Left kidney (tissue), 2 donors: Measurements from ENCODE around the gene SUGCT. TPM values are rescaled to one million over a fixed set of nuclear protein-coding genes. Genes with fewer than 3 reads are reported as not detected.

Experiments
- DNase-seq: peaks from one replicate; pipeline ENCODE4 v3.0.0-alpha.2; 2013
- polyA plus RNA-seq: library from polyadenylated mRNA; unstranded; fragments of 120-200 nt; gene quantifications from one replicate; pipeline ENCODE4 v1.2.1, GENCODE V29; 2013; ENCODE audit not compliant: insufficient read length

SUGCT gene
- polyA plus RNA-seq, 1 donor = 14.0 TPM

DNA sequence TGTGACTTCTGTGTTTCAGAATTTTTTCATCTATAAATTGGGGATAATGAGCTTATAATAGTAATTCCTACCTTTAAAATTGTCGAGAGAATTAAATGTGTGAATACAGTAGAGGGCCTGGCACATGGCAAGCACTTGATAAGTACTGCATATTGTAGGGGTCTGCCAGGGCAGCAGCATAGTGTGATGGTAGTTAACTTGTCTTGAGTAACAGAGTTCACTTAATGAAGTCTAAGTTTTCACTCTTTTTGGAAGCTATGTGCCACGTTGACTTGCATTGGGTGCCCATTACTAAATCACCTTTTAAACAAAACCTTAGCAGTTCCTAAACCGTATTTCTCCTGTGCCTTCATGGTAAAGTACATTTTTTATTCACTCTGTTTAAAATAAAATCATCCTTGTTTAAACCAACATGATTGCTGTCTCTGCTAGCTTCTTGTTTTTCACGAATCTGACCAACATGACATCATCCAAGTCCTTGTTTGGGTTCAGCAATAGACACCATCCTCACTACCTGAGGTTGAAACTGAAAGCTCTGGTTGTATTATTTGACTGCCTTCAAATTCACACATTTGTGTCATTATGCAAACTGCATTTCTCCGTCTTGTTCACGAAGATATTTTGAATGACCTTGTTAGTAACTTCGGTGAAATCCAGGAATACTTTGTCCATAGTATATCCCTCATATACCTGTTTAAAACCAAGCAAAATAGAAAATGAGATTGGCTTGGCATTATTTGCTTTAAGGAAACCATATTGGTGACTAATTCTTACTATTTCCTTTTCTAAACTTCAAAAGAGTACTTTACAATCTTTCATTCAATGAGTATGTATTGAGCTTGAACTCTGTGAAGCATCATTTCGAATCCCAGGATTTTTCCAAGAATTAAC, 340.2 kb downstream of the SUGCT start:
- DNase-seq = no peak

DNA sequence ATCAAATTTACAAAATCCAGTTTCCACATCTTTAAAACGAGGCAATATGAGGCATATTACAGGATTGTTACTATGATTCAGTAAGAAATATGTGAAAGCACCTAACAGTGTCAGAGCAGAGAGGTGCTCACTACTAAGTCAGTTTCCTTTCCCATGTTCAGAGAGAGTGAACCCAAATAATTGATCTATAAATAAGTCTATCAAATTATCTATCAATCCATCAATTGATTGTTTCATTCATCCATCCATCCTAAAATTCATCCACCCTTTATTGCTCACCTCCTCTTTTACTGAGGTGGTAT, 340.8 kb downstream of the SUGCT start:
- DNase-seq = no peak

DNA sequence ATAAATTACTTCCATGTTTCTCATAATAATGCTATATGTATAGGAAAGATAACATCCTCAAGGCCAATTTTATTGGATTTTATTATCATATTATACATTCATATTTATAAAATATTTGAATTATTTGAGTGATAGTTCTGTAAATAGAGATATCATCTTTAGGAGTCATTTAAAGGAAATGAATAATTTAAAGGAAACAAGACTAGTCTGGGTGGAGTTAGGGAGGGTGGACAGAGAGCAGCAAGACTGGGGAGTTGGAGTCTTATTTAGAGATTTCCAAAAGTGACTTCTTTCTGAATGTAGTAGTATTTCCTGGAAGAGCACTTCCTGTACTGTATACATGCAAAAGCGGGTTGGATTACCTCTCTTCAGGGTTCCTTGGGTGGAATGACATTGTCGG, 342.3 kb downstream of the SUGCT start:
- DNase-seq = no peak

DNA sequence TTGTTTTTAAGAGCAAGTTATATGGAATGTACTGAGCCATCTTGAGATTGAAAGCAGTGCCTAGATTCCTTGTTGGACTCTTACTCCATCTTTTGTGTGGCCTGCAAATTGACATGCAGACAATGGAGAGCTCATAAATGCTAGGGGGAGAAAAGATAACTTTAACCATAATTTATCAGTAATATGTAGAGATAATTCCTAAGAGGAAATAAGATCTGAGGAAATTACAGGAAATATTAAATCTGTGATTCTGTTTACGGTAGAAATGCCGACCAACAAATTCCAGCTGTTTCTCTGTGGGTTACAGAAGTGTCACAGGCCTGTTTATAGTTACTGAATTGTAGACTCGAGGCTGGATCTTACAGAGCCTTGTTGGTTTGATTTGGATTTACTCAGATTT, 348.0 kb downstream of the SUGCT start:
- no peak for DNase-seq

DNA sequence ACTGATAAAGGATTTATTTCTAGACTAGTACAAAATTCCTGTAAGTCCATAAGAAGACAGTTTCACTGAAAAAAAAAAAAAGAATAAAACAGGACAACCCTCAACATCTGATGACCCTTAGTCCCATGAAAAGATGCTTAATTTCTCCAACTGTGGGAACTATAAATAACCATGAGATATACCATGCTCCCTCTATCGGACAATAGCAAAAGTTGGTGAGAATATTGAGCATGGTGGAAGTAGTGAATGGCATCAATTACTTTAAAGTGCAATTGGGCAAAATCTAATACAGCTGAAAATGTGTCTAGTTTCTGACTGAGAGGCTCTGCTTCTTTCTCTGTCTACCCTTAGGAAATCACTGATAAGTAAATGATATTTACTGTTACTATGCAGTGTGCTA, 348.8 kb downstream of the SUGCT start:
- DNase-seq = no peak

DNA sequence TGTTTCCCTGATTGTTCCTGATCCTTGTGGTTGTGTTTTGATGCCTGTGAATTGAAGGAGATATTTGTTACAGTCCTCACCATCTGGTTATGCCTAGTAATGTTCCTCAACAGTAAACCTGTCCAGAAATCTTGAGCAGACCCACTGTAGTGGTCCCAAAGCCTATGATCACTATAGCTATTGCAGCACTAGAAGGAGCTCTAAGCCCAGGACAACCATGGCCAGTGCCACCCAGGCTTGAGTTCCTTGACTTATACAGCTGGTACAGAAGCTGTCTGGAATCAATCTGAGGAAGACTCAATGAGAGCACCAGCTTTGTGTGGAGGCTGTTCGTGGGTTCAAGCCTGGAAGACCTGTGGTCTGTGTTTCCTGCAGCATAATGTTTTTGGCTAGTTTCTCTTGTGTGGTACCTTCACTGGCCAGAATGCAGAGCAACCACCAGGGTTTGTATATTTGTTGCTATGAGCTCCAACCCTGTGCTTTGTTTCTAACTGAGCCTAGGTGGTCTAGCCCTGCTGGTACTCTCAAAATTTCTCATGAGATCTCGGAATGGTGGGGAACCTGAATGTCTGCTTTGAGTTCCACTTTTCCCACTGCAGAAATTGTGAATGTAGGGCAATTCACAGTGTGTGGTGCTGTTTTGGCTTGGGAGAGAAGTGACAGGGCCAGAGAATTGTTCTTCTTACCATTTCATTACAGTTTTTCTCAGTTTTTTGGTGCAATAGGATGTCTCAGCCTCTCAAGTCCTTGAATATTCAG, 355.2 kb downstream of the SUGCT start:
- no peak for DNase-seq

DNA sequence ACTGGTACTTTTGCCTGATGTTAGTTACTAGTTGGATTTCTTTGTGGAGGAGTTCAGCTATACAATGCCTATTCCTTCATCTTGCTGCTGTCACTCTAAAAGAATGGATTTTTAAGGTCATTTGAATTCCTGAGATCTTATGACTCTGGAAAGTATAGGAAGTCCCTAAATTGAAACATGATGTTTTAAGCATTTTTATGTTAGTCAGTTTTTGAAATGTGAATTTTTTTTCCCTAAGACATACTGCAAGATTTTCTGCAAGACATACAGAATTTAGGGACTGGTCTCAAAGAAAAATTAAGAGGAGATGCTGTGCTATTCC, 355.8 kb downstream of the SUGCT start:
- no peak for DNase-seq

DNA sequence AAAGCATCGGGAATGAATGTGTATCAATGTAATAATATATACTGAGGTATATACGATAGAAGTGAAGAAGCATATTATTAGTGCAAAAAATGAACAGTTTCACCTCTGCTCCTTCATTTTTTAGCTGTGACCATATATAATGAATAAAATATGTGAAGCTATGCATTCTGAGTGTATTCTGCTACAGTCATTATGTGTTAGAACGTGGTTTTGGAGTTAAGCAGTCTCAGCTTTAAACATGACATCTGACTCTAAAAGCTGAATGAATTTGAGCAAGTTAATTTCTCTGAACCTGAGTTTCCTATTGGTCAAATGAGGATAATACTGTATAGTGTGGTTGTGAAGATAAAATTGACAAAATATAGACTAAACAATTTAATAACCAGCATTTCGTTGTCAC, 358.1 kb downstream of the SUGCT start:
- DNase-seq = no peak

DNA sequence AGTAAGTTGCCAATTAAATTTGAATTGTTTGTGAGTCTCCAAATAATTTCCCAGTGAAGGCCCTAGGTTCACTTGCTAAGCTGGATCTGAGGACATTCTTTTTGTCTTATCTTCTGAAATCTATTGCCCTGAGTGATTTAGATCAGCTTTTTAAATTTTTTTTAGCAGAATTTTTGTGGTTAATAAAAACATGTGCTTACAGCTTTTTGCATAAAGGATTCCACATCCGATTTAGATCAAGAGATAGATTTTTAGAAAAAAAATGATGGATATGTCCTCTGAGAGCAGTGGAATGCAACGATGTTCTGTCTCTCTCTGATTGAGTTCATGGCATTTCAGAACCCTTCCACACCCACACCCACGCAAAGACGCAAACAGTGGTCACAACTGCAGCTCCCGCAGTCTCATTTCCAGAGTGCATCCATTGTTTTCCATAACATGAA, 358.8 kb downstream of the SUGCT start:
- DNase-seq = no peak

DNA sequence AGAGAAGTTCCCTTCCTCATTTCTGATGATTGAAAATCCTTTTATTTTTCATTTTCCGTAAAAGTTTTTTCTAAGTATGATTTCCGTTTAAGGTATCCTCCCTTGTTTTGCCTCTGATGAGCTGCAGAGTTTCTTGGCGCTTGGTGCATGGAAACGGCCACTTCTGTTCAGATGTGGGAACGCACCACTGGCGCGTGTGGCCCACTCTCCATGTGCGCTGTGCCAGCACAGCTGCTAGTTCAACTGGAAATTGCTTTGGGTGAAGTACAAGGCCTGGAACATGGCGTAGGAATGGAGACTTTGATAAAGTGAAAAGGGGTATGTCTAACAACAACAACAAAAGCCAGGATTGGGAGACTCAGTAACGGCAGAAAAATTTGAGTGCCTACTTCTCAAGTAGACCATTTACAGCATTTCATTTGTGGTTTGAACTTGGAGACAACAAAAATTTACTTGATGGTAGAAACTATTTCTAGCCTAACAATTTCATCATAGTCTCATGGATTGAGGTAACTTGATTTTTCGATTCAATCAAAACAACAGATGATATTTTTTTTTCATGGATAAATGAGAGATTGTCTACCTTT, 364.2 kb downstream of the SUGCT start:
- no peak for DNase-seq

DNA sequence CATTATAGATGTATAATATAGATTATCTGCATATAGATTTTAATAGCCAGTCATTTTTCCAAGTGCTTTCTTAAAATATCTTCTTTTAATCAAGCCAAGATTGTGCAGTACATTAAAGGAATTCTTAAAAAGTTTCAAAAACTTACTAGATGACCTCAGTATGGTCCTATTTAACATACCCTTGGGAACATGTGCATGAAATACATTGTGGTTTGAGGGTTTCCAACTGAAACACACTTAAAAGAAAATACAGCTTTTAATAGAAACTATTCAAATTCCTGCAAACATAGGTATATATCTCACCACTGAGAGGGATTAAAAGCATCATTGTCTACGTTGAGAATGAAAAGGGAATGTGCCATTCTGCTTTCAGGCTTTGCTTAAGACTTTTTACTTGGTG, 364.9 kb downstream of the SUGCT start:
- DNase-seq = no peak

DNA sequence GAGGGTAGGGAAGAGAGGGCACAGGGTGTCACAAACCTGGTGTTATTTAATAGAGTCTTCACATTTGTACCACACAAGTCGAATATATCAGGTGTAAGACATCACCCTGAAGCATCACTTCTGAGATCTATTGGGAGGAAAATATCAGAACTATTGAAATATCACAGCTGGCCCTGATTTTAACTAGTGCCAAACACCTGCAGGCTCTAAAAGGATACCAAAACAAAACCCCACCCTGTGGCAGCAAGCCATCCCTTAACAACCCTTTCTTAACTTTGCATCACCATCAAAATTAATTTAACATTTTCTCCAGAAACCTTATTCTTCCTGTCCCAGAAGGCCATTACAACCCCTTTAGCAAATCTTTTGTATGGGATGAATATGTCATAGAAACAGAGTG, 365.4 kb downstream of the SUGCT start:
- DNase-seq = no peak

DNA sequence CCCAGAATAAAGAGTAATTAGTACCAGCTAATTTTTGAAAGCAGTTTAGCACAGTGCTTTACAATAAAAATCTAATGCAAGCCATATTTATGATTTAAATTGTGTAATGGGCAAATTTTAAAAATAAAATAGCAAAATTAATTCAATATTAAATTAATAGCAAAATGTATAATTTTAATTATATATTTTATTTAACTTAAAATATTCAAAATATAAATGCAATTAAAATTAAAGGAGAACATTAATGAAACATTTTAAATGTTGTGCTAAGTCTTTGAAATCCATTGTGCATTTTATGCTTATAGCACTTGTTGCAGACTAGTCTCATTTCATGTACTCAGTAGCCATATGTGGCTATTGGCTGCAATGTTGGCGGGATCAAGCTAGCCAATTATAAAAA, 367.6 kb downstream of the SUGCT start:
- no peak for DNase-seq

DNA sequence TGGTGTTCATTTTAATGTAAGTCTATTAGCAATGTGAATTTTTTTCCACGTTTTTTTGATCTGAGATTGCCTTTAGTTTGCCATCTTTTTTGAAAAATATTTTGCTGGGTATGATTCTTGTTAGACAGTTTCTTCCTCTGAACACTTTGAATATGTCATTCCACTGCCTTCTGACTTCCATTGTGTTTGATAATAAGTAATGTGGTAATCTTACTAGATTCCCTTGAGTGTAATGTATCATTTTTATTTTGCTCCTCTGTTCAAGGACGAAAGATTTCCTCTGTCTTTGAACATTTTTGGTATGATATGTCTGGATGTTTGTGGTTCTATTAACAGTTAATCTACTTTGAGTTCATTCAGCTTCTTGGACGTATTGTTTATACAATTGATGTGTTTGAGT, 371.4 kb downstream of the SUGCT start:
- no peak for DNase-seq

DNA sequence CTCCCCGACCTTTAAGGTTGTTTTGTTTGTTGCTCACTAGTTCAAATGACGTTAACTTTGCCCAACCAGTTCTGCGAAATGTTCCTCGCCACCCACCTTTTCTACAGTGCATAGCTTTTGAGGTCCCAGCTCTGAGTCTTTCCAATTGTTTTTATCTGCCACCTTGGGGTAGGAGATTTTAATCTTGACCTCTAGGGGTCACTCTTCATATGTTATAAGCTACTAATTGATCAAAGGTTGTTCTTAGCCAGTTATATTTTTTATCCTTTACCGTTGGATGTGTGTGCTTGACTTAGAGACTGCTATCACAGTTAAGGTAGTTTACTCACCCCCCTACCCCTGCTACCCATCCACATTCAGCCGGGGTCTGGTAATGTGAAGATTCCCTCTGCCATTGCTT, 372.4 kb downstream of the SUGCT start:
- DNase-seq = no peak

DNA sequence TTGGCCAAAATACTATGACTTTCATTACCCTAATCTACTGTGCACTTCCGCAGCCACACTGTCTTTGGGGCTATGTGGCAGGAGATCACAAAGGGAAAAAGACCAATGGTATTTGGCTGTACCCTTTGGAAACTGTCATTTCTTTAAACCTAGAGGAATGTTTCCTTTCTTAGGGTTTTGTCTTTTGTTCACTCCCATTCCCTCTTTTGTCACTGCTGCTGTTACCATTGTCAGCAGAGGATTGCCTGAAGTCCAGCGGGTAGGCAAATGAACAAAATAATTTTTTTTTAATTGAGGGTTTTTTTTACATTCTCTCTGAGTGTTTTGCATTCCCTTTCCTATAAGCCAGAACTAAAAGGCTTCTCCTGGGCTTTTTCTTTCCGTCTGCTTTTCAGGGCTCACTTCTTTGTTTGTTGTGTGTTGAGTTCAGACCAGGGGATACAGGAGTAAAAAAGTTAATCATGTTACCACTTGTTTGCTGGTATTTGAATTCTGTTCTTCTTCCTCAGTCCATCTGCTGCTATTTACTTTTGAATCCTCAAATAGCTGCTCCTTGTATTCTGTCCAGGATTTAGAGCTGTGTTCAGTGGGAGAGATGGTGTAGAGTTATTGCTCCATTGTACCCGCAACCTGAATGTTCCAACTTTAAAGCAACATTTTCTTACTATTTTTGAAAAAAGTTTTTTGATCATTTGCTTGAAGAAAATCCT, 374.6 kb downstream of the SUGCT start:
- DNase-seq = no peak

DNA sequence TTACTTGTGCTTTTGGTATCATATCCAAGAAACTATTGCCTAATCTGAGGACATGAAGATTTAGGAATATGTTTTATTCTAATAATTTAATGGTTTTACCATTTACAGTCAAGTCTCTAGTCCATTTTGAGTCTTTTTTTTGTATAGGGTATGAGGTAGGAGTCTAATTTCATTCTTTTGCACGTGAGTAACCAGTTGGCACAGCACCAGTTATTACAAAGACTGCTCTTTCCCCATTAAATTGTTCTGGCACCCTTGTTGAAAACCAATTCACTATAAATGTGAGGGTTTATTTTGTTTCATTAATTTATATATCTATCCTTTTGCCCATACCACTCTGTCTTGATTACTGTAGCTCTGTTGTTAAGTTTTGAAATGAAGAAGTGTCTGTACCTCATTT, 381.6 kb downstream of the SUGCT start:
- no peak for DNase-seq

DNA sequence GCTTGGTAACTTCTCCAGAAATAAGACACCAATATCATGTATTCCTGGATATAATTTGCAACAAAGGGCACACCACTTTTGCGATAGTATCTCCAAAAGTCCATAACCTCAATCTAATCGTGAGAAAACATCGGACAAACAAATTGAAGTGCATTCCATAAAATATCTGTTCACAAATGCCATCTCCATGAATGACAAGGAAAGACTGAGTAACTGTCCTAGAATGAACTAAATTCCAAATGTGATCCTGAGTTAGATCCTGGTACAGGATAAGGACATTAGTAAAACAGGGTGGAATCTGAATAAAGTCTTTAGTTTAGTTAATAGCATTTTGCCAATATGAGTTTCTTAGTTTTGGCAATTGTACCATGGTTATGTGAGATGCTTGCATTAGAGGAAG, 384.2 kb downstream of the SUGCT start:
- no peak for DNase-seq

DNA sequence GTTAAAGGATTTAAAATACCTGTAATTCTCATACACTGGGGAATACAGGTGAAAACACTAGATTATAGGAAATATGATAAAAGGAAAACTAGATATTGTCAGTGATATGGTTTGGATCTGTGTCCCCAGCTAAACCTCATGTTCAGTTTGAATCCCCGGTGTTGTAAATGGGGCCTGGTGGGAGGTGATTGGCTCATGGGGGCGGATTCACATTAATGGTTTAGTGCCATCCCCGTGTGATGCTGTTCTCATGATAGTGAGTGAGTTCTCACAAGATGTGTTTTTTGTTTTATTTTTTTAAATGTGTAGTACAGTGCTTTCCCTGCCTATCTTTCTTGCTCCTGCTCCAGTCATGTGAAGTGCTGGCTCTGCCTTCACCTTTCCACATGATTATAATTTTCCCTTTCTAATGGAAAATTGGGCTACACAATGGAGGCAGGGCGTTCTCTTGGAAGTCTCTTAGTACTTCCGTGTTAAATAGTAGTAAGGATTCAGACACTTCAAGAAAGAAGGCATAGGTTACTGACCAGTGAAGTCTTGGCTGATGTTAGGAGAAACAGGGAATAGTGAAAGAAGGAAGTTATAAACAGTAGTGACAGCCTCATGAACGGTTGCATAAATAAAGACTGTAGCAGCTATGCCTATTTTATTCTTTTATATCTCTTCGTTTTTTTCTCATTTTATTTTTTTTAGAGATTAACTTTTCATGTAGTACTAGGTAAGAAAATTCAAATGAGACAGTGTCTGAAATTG, 386.4 kb downstream of the SUGCT start:
- DNase-seq = no peak

DNA sequence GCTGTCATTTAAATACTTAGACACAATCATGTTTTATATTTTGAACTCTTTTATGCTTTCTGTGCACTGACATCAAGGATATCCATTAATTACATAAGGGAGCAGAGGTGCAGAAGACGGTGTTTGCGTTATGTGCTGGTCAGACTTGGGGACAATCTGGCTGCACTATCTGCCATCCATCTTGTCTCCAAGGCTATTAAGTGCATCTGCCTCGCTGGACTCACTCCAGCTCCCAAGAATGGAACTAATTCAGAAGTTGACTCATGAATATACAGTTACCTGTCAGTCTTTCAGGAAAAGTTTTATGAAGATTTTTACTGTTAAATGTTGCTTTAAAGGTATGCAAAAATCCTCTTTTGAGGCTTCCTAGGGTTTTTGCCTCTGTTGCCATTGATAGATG, 391.0 kb downstream of the SUGCT start:
- no peak for DNase-seq

DNA sequence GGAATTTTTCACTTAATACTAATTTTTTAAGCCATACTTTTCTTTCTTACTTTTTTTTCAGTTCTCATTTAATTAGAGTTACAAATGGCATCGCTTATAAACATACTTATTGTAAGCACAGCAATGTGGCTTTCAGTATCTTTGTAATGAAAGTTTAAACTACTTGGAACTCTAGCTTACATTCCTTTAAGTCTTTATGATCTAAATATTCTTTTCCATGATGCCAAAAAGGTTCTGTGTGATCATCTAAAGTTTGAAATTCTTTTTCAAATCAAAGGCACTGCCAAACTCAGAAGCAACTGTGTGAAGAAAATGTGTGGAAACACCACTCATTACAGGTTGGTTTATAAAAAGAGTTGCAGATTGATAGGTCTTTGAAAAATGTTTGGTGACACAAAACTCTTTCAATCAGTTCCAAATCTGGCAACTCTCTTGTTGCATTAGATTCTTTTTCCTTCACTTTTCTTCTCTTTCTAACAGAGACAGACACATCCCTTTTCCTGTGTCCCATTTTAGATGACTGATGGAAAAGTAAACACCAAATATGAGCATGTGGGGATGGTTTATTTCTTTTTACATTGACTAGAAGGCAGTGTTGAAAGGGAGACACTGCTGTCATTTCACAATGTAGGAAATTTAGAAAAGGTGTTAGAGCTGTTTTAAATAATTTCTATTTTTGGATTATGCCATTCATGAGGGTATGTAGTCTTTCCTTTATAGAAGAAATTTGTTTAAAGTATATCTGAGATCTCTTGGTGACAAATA, 392.3 kb downstream of the SUGCT start:
- no peak for DNase-seq
